HG03097 (cell line): Measurements from ENCODE around the gene ASMTL.

Source experiments
- ATAC-seq: cut with Tn5 transposase; IDR thresholded peaks from one replicate; pipeline ENCODE4 v1.9.1; 2021; ENCODE audit not compliant: unreplicated experiment, low FRiP score

Gene ASMTL

GRCh38 chrX:1358793-1359476 is 93.8 kb downstream of the ASMTL start:
- no peak for ATAC-seq

- no peak for ATAC-seq
These were observed 94.7 kb downstream of the ASMTL start for GRCh38 chrX:1357993-1358392.

GRCh38 chrX:1355131-1356046 is 97.3 kb downstream of the ASMTL start:
- ATAC-seq: no peak

GRCh38 chrX:1354036-1355019 is 98.4 kb downstream of the ASMTL start:
- no peak for ATAC-seq
